Upper lobe of left lung (tissue), 6 donors: ENCODE data around the gene MAST4. TPM values are rescaled to one million over a fixed set of nuclear protein-coding genes. Genes with fewer than 3 reads are reported as not detected.

ENCODE experiments used
- ATAC-seq, 2 donors: fragments of 200-7000 bp; cut with Tn5 transposase; one replicate each; pipeline ENCODE4 v1.9.1; 2022; ENCODE audit warnings: mild to moderate bottlenecking in 2 of 2, moderate library complexity in 2 of 2; ENCODE audit not compliant: low FRiP score in 2 of 2
- DNase-seq, 2 donors: peaks; one replicate each; pipeline ENCODE4 v3.0.0-alpha.2; 2019 to 2020
- H3K27ac ChIP-seq, 4 donors: fragments of 200-600 bp; sonication (generic); one replicate each; pipeline ENCODE4 v1.5.1; 2016 to 2019
- H3K27me3 ChIP-seq, 4 donors: fragments of 200-600 bp; sonication (generic); one replicate each; pipeline ENCODE4 v1.5.1; 2017 to 2019
- H3K36me3 ChIP-seq, 4 donors: fragments of 200-600 bp; sonication (generic); one replicate each; pipeline ENCODE4 v1.5.1; 2016 to 2019
- H3K4me1 ChIP-seq, 4 donors: fragments of 200-600 bp; sonication (generic); one replicate each; pipeline ENCODE4 v1.5.1; 2018 to 2019
- H3K4me3 ChIP-seq, 4 donors: fragments of 200-600 bp; sonication (generic); one replicate each; pipeline ENCODE4 v1.5.1; 2017 to 2019; ENCODE audit warnings: mild to moderate bottlenecking in 2 of 4, moderate library complexity in 1 of 4
- H3K9me3 ChIP-seq, 4 donors: fragments of 200-600 bp; sonication (generic); one replicate each; pipeline ENCODE4 v1.5.1; 2018 to 2019
- CTCF ChIP-seq, 6 experiments: fragments of 450-650 bp in 4 of 6; fragments of 200-600 bp in 2 of 6; sonication (generic) in 2 of 6; IDR thresholded peaks; one replicate each; pipeline ENCODE4 v1.5.1; 2016 to 2019; ENCODE audit warnings: antibody characterized with exemption in 6 of 6
- EP300 ChIP-seq, 4 donors: sonication (generic); formaldehyde crosslinking; IDR thresholded peaks; one replicate each; pipeline ENCODE4 v1.5.1; 2017; ENCODE audit warnings: antibody characterized with exemption in 4 of 4, control low read depth in 2 of 4
- POLR2A ChIP-seq, 4 donors: fragments of 450-650 bp; IDR thresholded peaks; one replicate each; pipeline ENCODE4 v1.5.1; 2016 to 2017; ENCODE audit warnings: antibody characterized with exemption in 4 of 4, mild to moderate bottlenecking in 2 of 4
- POLR2AphosphoS5 ChIP-seq, 2 donors: sonication (generic); formaldehyde crosslinking; IDR thresholded peaks; one replicate each; pipeline ENCODE4 v1.5.1; 2017; ENCODE audit warnings: antibody characterized with exemption in 2 of 2
- WGBS, 2 donors: methylation state at CpG; one replicate each; pipeline ENCODE4 v1.1.5; 2017 to 2018; 5-methylcytosine and 5-hydroxymethylcytosine counted together
- total RNA-seq, 6 donors: library from RNA; depleted of rRNA in 4 of 6; stranded (reverse); fragments of >200 nt in 4 of 6; gene quantifications; one replicate each; pipeline versions ENCODE4 v1.1.0 to v1.2.1, GENCODE V29; 2016 to 2021
- donor health status: DM: no; HTN: no; CAD: no; lungs with moderate emphysema.
- donor health status: DM: no; HTN: yes; CAD: no; lungs with severe emphysema.

MAST4 gene
- total RNA-seq, 6 donors from 2014 or later, result 44.8 to 229 (median 66.4) TPM

GRCh38 chr5:66839636-66840185 is 243.5 kb downstream of the MAST4 start:
- DNase-seq (no peak), ATAC-seq (no peak)
- TF ChIP-seq EP300 (IDR thresholded peaks at IDR 0.05), result no peak
- H3K27ac ChIP-seq, result no peak overlapping the region
- H3K36me3 ChIP-seq, result no peaks in the 10 kb centered on the region
- no peaks in the 10 kb centered on the region for H3K9me3 ChIP-seq
- no peaks in the 10 kb centered on the region for H3K27me3 ChIP-seq
- 71 to 77% methylated on average over 3 of the region's 3 CpGs for WGBS, 2 donors
- no peak overlapping the region for H3K4me3 ChIP-seq
- peaks cover 0 to 6% (median 3%) of the 10 kb centered on the region in 4 donors for H3K4me1 ChIP-seq

DNA sequence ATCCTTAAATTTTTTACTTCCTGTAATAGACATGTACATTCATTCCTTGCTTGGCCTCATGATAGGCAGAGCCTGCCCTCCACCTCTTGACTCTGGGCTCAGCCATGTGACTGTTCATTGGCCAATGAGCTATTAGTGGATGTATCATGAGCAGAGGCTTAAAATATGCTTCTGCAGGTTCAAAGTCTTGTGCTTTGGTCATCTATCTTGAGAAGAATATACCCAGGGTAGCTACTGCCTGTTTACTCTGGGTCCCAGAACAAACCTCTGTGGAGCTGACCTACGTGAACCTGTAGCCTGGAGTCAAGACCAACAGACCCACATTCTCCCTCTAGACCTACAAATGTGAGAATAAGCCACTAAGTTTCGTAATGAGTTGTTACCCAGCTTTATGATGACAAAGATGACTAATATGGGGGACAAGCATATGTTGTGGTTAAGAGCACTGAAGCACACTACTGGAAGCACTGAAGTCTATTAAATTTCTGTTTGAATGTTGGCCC is 244.4 kb downstream of the MAST4 start:
- ATAC-seq (no peak), DNase-seq (no peak)
- Histone ChIP-seq H3K9me3 (no peaks in the 10 kb centered on the region), H3K27ac (no peak overlapping the region), H3K36me3 (no peaks in the 10 kb centered on the region), H3K4me3 (no peak overlapping the region), H3K27me3 (no peaks in the 10 kb centered on the region), H3K4me1 (peaks cover 0 to 6% (median 3%) of the 10 kb centered on the region in 4 donors)
- WGBS, 2 donors, result 61 to 77% methylated on average over 2 of the region's 2 CpGs
- no peak for TF ChIP-seq CTCF (IDR thresholded peaks at IDR 0.05)
- no peak for TF ChIP-seq EP300 (IDR thresholded peaks at IDR 0.05)
- no peak for TF ChIP-seq POLR2AphosphoS5 (IDR thresholded peaks at IDR 0.05)
- no peak for TF ChIP-seq POLR2A (IDR thresholded peaks at IDR 0.05)

- no peak for DNase-seq
- no peaks in the 10 kb centered on the region for H3K27me3 ChIP-seq
- no peak overlapping the region for H3K4me3 ChIP-seq
- peaks cover 0 to 6% (median 3%) of the 10 kb centered on the region in 4 donors for H3K4me1 ChIP-seq
- no peak overlapping the region for H3K27ac ChIP-seq
- 85 to 90% methylated on average over 1 of the region's 1 CpG for WGBS, 2 donors
- no peaks in the 10 kb centered on the region for H3K36me3 ChIP-seq
- no peak for TF ChIP-seq CTCF (IDR thresholded peaks at IDR 0.05)
- TF ChIP-seq POLR2A (IDR thresholded peaks at IDR 0.05), result no peak
- no peak for TF ChIP-seq POLR2AphosphoS5 (IDR thresholded peaks at IDR 0.05)
- TF ChIP-seq EP300 (IDR thresholded peaks at IDR 0.05), result no peak
- no peaks in the 10 kb centered on the region for H3K9me3 ChIP-seq
- ATAC-seq, result no peak
Measured at GRCh38 chr5:66841264-66841663, 245.1 kb downstream of the MAST4 start.

DNA sequence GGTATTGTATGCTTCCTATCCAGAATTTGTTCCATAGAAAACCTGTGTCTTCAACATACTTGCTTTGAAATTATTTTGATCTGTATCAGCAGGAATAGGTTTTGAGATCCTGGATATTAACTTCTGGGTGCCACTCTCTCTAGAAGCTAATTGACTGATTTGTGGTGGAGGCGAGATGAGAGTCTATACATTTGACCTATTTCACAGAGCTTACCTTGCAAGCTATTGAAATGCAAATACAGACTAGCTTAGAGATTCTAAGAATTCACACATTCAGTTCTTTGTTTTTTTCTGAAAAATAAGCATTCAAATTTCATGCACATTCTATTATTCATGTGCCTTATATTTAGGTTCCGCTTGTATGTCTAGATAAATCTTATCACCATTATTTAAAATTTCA is 246.3 kb downstream of the MAST4 start:
- Histone ChIP-seq H3K27me3 (no peaks in the 10 kb centered on the region), H3K9me3 (no peaks in the 10 kb centered on the region), H3K27ac (no peak overlapping the region), H3K36me3 (no peaks in the 10 kb centered on the region), H3K4me3 (no peak overlapping the region), H3K4me1 (peaks cover 0 to 6% (median 3%) of the 10 kb centered on the region in 4 donors)
- DNase-seq (no peak), ATAC-seq (no peak)
- 95 to 96% methylated on average over 2 of the region's 2 CpGs for WGBS, 2 donors
- TF ChIP-seq POLR2A (IDR thresholded peaks at IDR 0.05) (no peak), CTCF (IDR thresholded peaks at IDR 0.05) (no peak)

- Histone ChIP-seq H3K4me3 (no peak overlapping the region), H3K9me3 (no peaks in the 10 kb centered on the region), H3K27ac (no peak overlapping the region), H3K27me3 (no peaks in the 10 kb centered on the region), H3K36me3 (no peaks in the 10 kb centered on the region), H3K4me1 (peaks cover 0 to 6% (median 3%) of the 10 kb centered on the region in 4 donors)
- ATAC-seq (no peak), DNase-seq (no peak)
- TF ChIP-seq CTCF (IDR thresholded peaks at IDR 0.05) (no peak), EP300 (IDR thresholded peaks at IDR 0.05) (no peak), POLR2AphosphoS5 (IDR thresholded peaks at IDR 0.05) (no peak), POLR2A (IDR thresholded peaks at IDR 0.05) (no peak)
- 60 to 65% methylated on average over 4 of the region's 4 CpGs for WGBS, 2 donors
Measured at GRCh38 chr5:66843065-66843464, 246.9 kb downstream of the MAST4 start.
